H1 (cell line): ENCODE measurements around the gene KMT2A. TPM values are rescaled to one million over a fixed set of nuclear protein-coding genes. Genes with fewer than 3 reads are reported as not detected.

Experiments used
- ATF3 ChIP-seq: IDR thresholded peaks from 2 replicates; pipeline ENCODE4 v1.6.1; 2011; ENCODE audit warnings: low read depth, mild to moderate bottlenecking, low read length; ENCODE audit not compliant: insufficient read depth
- CTCF ChIP-seq, 3 experiments: IDR thresholded peaks; 1 replicate in 2 of 3; 2 replicates in 1 of 3; pipeline versions ENCODE4 v1.5.1 to v1.6.1; 2011; ENCODE audit warnings: low read length in 3 of 3, mild to moderate bottlenecking in 3 of 3, inconsistent platforms in 2 of 3, low read depth in 1 of 3, moderate library complexity in 1 of 3; ENCODE audit not compliant: insufficient read depth in 1 of 3; ENCODE audit errors: control extremely low read depth in 1 of 3
- JUN ChIP-seq: IDR thresholded peaks from 2 replicates; pipeline ENCODE4 v1.6.1; 2011; ENCODE audit warnings: low read depth, mild to moderate bottlenecking, improper control_type of control experiment, low read length
- KDM5A ChIP-seq: fragments of 200-600 bp; IDR thresholded peaks from 2 replicates; pipeline ENCODE4 v1.7.1; 2012; ENCODE audit warnings: mild to moderate bottlenecking, low read length, inconsistent platforms, mixed read lengths
- POU5F1 ChIP-seq: IDR thresholded peaks from 2 replicates; pipeline ENCODE4 v1.6.1; 2011; ENCODE audit warnings: low read depth, mild to moderate bottlenecking, low read length, moderate library complexity
- SP4 ChIP-seq: IDR thresholded peaks from 2 replicates; pipeline ENCODE4 v1.6.1; 2012; ENCODE audit warnings: low read length, inconsistent platforms
- TEAD4 ChIP-seq: IDR thresholded peaks from 2 replicates; pipeline ENCODE4 v1.6.1; 2012; ENCODE audit warnings: low read depth, low read length, inconsistent platforms, mixed read lengths
- YY1 ChIP-seq: IDR thresholded peaks from 2 replicates; pipeline ENCODE4 v1.6.1; 2011; ENCODE audit warnings: low read depth, mild to moderate bottlenecking, low read length
- polyA plus RNA-seq, 7 experiments: library from polyadenylated mRNA; depleted of rRNA in 3 of 7; stranded (reverse) in 5 of 7; unstranded in 2 of 7; fragments of >200 nt in 5 of 7; fragments of 200-250 nt in 2 of 7; gene quantifications; 1 replicate in 5 of 7; 2 replicates in 1 of 7; 4 replicates in 1 of 7; pipeline versions ENCODE4 v1.2.1 to v1.2.3, GENCODE V29; 2011 to 2013; ENCODE audit warnings: missing spikeins in 2 of 7, mixed read lengths in 2 of 7
- total RNA-seq: library from RNA; stranded (reverse); fragmentation: NEBNext Ultra II Directional; extraction: Animal tissue kit (Norgen Biotek cat#: 25700); gene quantifications from 2 replicates; pipeline ENCODE4 v1.2.1, GENCODE V29; 2021
- TF ChIP-seq, protein P1 (sequence below): fragments of 300-600 bp; sonication (generic); IDR thresholded peaks from 2 replicates; pipeline ENCODE4 v1.7.1; 2012; ENCODE audit warnings: low read length, moderate library complexity, mild to moderate bottlenecking, inconsistent platforms; ENCODE audit not compliant: insufficient replicate concordance

KMT2A gene
- total and polyA plus RNA-seq, 2 of the 8 experiments (the other 6 are each of a cell fraction or from before 2014, with no cell fraction given), result 35.9 to 62.1 TPM

GRCh38 chr11:118484405-118484804, 48.1 kb downstream of the KMT2A start (continued):
- TF ChIP-seq, protein P1, sequence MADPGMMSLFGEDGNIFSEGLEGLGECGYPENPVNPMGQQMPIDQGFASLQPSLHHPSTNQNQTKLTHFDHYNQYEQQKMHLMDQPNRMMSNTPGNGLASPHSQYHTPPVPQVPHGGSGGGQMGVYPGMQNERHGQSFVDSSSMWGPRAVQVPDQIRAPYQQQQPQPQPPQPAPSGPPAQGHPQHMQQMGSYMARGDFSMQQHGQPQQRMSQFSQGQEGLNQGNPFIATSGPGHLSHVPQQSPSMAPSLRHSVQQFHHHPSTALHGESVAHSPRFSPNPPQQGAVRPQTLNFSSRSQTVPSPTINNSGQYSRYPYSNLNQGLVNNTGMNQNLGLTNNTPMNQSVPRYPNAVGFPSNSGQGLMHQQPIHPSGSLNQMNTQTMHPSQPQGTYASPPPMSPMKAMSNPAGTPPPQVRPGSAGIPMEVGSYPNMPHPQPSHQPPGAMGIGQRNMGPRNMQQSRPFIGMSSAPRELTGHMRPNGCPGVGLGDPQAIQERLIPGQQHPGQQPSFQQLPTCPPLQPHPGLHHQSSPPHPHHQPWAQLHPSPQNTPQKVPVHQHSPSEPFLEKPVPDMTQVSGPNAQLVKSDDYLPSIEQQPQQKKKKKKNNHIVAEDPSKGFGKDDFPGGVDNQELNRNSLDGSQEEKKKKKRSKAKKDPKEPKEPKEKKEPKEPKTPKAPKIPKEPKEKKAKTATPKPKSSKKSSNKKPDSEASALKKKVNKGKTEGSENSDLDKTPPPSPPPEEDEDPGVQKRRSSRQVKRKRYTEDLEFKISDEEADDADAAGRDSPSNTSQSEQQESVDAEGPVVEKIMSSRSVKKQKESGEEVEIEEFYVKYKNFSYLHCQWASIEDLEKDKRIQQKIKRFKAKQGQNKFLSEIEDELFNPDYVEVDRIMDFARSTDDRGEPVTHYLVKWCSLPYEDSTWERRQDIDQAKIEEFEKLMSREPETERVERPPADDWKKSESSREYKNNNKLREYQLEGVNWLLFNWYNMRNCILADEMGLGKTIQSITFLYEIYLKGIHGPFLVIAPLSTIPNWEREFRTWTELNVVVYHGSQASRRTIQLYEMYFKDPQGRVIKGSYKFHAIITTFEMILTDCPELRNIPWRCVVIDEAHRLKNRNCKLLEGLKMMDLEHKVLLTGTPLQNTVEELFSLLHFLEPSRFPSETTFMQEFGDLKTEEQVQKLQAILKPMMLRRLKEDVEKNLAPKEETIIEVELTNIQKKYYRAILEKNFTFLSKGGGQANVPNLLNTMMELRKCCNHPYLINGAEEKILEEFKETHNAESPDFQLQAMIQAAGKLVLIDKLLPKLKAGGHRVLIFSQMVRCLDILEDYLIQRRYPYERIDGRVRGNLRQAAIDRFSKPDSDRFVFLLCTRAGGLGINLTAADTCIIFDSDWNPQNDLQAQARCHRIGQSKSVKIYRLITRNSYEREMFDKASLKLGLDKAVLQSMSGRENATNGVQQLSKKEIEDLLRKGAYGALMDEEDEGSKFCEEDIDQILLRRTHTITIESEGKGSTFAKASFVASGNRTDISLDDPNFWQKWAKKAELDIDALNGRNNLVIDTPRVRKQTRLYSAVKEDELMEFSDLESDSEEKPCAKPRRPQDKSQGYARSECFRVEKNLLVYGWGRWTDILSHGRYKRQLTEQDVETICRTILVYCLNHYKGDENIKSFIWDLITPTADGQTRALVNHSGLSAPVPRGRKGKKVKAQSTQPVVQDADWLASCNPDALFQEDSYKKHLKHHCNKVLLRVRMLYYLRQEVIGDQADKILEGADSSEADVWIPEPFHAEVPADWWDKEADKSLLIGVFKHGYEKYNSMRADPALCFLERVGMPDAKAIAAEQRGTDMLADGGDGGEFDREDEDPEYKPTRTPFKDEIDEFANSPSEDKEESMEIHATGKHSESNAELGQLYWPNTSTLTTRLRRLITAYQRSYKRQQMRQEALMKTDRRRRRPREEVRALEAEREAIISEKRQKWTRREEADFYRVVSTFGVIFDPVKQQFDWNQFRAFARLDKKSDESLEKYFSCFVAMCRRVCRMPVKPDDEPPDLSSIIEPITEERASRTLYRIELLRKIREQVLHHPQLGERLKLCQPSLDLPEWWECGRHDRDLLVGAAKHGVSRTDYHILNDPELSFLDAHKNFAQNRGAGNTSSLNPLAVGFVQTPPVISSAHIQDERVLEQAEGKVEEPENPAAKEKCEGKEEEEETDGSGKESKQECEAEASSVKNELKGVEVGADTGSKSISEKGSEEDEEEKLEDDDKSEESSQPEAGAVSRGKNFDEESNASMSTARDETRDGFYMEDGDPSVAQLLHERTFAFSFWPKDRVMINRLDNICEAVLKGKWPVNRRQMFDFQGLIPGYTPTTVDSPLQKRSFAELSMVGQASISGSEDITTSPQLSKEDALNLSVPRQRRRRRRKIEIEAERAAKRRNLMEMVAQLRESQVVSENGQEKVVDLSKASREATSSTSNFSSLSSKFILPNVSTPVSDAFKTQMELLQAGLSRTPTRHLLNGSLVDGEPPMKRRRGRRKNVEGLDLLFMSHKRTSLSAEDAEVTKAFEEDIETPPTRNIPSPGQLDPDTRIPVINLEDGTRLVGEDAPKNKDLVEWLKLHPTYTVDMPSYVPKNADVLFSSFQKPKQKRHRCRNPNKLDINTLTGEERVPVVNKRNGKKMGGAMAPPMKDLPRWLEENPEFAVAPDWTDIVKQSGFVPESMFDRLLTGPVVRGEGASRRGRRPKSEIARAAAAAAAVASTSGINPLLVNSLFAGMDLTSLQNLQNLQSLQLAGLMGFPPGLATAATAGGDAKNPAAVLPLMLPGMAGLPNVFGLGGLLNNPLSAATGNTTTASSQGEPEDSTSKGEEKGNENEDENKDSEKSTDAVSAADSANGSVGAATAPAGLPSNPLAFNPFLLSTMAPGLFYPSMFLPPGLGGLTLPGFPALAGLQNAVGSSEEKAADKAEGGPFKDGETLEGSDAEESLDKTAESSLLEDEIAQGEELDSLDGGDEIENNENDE, result no peak
- TF ChIP-seq KDM5A, result no peak
- no peak for TF ChIP-seq ATF3
- no peak for TF ChIP-seq YY1
- TF ChIP-seq CTCF (IDR thresholded peaks at IDR 0.05; ENCODE audit: control extremely low read depth in 1 of 3, insufficient read depth in 1 of 3, low read depth in 1 of 3, low read length in 3 of 3), result no peak
- TF ChIP-seq TEAD4, result no peak
- no peak for TF ChIP-seq POU5F1
- TF ChIP-seq SP4, result no peak
- TF ChIP-seq JUN, result no peak
